Neural progenitor cell (in vitro differentiated cells): ENCODE measurements around the gene EMC10.

Experiments
- CTCF ChIP-seq: fragments of 200-600 bp; sonication (generic); IDR thresholded peaks from 2 replicates; pipeline ENCODE4 v1.5.1; 2017; ENCODE audit warnings: antibody characterized with exemption, mild to moderate bottlenecking
- EZH2 ChIP-seq: fragments of 200-600 bp; sonication (generic); IDR thresholded peaks from 2 replicates; pipeline ENCODE4 v1.6.1; 2017; ENCODE audit warnings: antibody characterized with exemption, mild to moderate bottlenecking, moderate library complexity

- TF ChIP-seq CTCF, result no peak
- TF ChIP-seq EZH2, result no peak
These were observed 33.1 kb downstream of the EMC10 start for GRCh38 chr19:50509366-50509765.
